ENCODE data around the gene NDUFB7.
"Not testable (repeated sequence)": the region's sequence is repeated elsewhere in the genome, so short reads cannot be mapped to it uniquely, and the experiment has no call there.

NDUFB7 gene

GRCh38 chr19:14552006-14552360, 19.9 kb downstream of the NDUFB7 start:
- DNase-seq = not testable (repeated sequence)

- peak; percentile 77 for DNase-seq
These were observed 20.5 kb downstream of the NDUFB7 start for GRCh38 chr19:14551134-14552005.

GRCh38 chr19:14550201-14550754, 21.6 kb downstream of the NDUFB7 start:
- DNase-seq = no peak

GRCh38 chr19:14545716-14546082, 26.2 kb downstream of the NDUFB7 start:
- no peak for DNase-seq

GRCh38 chr19:14544977-14545715, 26.7 kb downstream of the NDUFB7 start:
- no peak for DNase-seq

GRCh38 chr19:14544047-14544446, 27.8 kb downstream of the NDUFB7 start:
- DNase-seq = no peak

- no peak for DNase-seq
These were observed 29.0 kb downstream of the NDUFB7 start for GRCh38 chr19:14542711-14543328.

GRCh38 chr19:14541979-14542378, 29.9 kb downstream of the NDUFB7 start:
- DNase-seq = not testable (repeated sequence)

GRCh38 chr19:14540741-14541525, 30.9 kb downstream of the NDUFB7 start:
- DNase-seq = no peak

GRCh38 chr19:14536926-14537692, 34.8 kb downstream of the NDUFB7 start:
- DNase-seq = peak; percentile 38

- DNase-seq = no peak
These were observed 38.4 kb downstream of the NDUFB7 start for GRCh38 chr19:14533450-14533849.

GRCh38 chr19:14530506-14530905, 41.4 kb downstream of the NDUFB7 start:
- DNase-seq = no peak

- no peak for DNase-seq
These were observed 41.9 kb downstream of the NDUFB7 start for GRCh38 chr19:14530005-14530348.

- DNase-seq = peak; percentile 100
These were observed 42.4 kb downstream of the NDUFB7 start, which contains the start of gene TECR for GRCh38 chr19:14529254-14530004. TSS of gene TECR (plus strand) at chr19:14529594. CDS start at chr19:14529697, 103 bp downstream.

GRCh38 chr19:14528419-14529253, 43.2 kb downstream of the NDUFB7 start:
- DNase-seq = no peak

- DNase-seq = no peak
These were observed 45.4 kb downstream of the NDUFB7 start for GRCh38 chr19:14526423-14526822.

- no peak for DNase-seq
These were observed 46.1 kb downstream of the NDUFB7 start for GRCh38 chr19:14525729-14526128.

- no peak for DNase-seq
These were observed 51.3 kb downstream of the NDUFB7 start for GRCh38 chr19:14520543-14520942.

- DNase-seq = no peak
These were observed 51.9 kb downstream of the NDUFB7 start for GRCh38 chr19:14519860-14520407.

Data from activated naive CD4-positive, alpha-beta T cell treated with anti-CD3 and anti-CD28 coated beads, Interleukin-2, amount 50 U/mL, for 16 hours (primary cell).